Lower leg skin (tissue), 4 donors: Measurements from ENCODE around the gene EXOSC3. TPM values are rescaled to one million over a fixed set of nuclear protein-coding genes. Genes with fewer than 3 reads are reported as not detected.
"Not testable (repeated sequence)": the region's sequence is repeated elsewhere in the genome, so short reads cannot be mapped to it uniquely, and the experiment has no call there.

Experiments used
- DNase-seq, 2 donors: peaks; one replicate each; pipeline ENCODE4 v3.0.0-alpha.2; 2019; ENCODE audit warnings: low spot score in 2 of 2
- H3K4me3 ChIP-seq: fragments of 200-600 bp; sonication (generic); 2 replicates; pipeline ENCODE4 v1.5.1; 2017; ENCODE audit warnings: mild to moderate bottlenecking, low read depth; ENCODE audit not compliant: poor library complexity, severe bottlenecking
- POLR2A ChIP-seq, 2 donors: fragments of 450-650 bp; IDR thresholded peaks; one replicate each; pipeline ENCODE4 v1.6.1; 2016 to 2017; ENCODE audit warnings: antibody characterized with exemption in 2 of 2, mild to moderate bottlenecking in 1 of 2, moderate library complexity in 1 of 2
- WGBS, 2 donors: methylation state at CpG; one replicate each; pipeline ENCODE4 v1.1.5; 2018; 5-methylcytosine and 5-hydroxymethylcytosine counted together
- intact Hi-C: fragments of 100-400 bp; cut with DNase I; formaldehyde crosslinking; loops from one replicate; pipeline ENCODE4 v1.15.0; 2023; ENCODE audit warnings: low total_unique reads
- total RNA-seq, 4 donors: library from RNA; depleted of rRNA; stranded (reverse); fragments of >200 nt; gene quantifications; one replicate each; pipeline ENCODE4 v1.1.0, GENCODE V29; 2016
- TF ChIP-seq, protein P1 (sequence below), 3 donors: fragments of 450-650 bp; IDR thresholded peaks; one replicate each; pipeline ENCODE4 v1.5.1; 2016; ENCODE audit warnings: antibody characterized with exemption in 3 of 3, mild to moderate bottlenecking in 3 of 3, moderate library complexity in 2 of 3

Gene EXOSC3
- total RNA-seq = 10 to 100 TPM; 31.0 to 52.7 (median 47.7) TPM

GRCh38 chr9:37784616-37785483 lies at the start of gene EXOSC3:
TSS of gene EXOSC3 (minus strand) at chr9:37785064. CDS start at chr9:37785044, 20 bp downstream.
- peak within 1 kb of the TSS; percentile 87 for H3K4me3 ChIP-seq
- DNase-seq = peak; percentile 85 to 97
- 0 to 1% methylated on average over 37 to 45 of the region's 73 CpGs for WGBS, 2 donors
- TF ChIP-seq POLR2A (IDR thresholded peaks at IDR 0.05) = no peak
- TF ChIP-seq, protein P1, sequence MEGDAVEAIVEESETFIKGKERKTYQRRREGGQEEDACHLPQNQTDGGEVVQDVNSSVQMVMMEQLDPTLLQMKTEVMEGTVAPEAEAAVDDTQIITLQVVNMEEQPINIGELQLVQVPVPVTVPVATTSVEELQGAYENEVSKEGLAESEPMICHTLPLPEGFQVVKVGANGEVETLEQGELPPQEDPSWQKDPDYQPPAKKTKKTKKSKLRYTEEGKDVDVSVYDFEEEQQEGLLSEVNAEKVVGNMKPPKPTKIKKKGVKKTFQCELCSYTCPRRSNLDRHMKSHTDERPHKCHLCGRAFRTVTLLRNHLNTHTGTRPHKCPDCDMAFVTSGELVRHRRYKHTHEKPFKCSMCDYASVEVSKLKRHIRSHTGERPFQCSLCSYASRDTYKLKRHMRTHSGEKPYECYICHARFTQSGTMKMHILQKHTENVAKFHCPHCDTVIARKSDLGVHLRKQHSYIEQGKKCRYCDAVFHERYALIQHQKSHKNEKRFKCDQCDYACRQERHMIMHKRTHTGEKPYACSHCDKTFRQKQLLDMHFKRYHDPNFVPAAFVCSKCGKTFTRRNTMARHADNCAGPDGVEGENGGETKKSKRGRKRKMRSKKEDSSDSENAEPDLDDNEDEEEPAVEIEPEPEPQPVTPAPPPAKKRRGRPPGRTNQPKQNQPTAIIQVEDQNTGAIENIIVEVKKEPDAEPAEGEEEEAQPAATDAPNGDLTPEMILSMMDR (IDR thresholded peaks at IDR 0.05) = no peak
- intact Hi-C loops = loop anchor here (10.0 kb wide), 1 partner anchor 200 kb away; no protein-coding TSS in a partner anchor

GRCh38 chr9:37827483-37828165 lies 42.8 kb upstream of the EXOSC3 start:
- WGBS, 2 donors = 90 to 96% methylated on average over 4 of the region's 4 CpGs
- no peak for DNase-seq
- TF ChIP-seq, protein P1 (IDR thresholded peaks at IDR 0.05) = no peak
- no peak for TF ChIP-seq POLR2A (IDR thresholded peaks at IDR 0.05)
- intact Hi-C loops = no loop called here
- no peak overlapping the region for H3K4me3 ChIP-seq

- H3K4me3 ChIP-seq, intact Hi-C loops, DNase-seq: not testable (repeated sequence)
- WGBS, 2 donors = 95 to 98% methylated on average over 2 of the region's 2 CpGs
These were observed 40.3 kb upstream of the EXOSC3 start for GRCh38 chr9:37825174-37825573.

DNA sequence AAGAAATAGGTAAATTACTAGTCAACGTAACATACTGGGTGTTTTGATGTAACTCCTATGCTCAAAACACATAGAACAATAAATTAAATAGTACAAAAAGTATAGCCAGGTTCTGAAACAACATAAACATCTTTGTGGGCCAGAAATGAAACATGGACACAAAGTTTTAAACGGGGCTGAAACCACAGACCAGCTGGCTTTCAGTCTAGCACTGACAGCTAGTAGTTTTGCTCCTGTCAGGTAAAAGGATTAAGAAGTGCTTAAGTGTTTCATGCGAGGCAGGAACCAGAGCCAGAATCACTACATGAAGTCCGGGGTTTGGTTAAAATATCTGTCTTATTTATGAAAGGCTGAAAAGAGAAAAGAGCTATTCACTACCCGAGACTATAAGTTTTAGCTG lies 35.3 kb upstream of the EXOSC3 start:
- no peak overlapping the region for H3K4me3 ChIP-seq
- DNase-seq = no peak
- intact Hi-C loops = no loop called here
- 92 to 93% methylated on average over 5 of the region's 5 CpGs for WGBS, 2 donors
- TF ChIP-seq, protein P1 (IDR thresholded peaks at IDR 0.05) = no peak
- no peak for TF ChIP-seq POLR2A (IDR thresholded peaks at IDR 0.05)

- intact Hi-C loops = no loop called here
- WGBS, 2 donors = 79 to 80% methylated on average over 2 of the region's 2 CpGs
These were observed 34.0 kb upstream of the EXOSC3 start for GRCh38 chr9:37818849-37819248.

More at GRCh38 chr9:37818849-37819248, 34.0 kb upstream of the EXOSC3 start:
- no peak for DNase-seq
- H3K4me3 ChIP-seq = no peak overlapping the region
- TF ChIP-seq, protein P1 (IDR thresholded peaks at IDR 0.05) = no peak
- TF ChIP-seq POLR2A (IDR thresholded peaks at IDR 0.05) = no peak
